Measurements from ENCODE around the gene MOSMO.

DNA sequence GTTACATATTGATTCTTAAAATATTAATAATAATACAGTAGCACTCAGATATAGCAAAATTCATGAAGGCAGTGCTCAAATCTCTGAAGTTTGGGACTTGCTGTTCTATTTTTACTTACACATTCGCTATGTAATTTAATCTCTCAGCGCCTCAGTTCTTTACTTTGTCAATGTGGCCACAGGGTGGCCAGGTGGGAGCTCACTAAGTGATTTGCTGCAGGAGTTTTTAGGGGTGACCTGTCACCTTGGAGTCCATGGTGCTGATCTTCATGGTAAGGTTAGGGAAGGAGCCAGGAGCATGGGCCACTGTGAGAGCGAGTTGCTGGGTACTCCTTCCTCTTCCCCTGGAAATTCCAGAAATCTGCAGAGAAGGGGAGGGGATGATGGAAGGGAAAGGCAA, 112.5 kb downstream of the MOSMO start:
- TF ChIP-seq RFX5 (IDR thresholded peaks at IDR 0.05; ENCODE audit: low read length) (no peak), YY1 (IDR thresholded peaks at IDR 0.05; ENCODE audit: low read depth) (no peak), TAF1 (IDR thresholded peaks at IDR 0.05; ENCODE audit: borderline replicate concordance, low read depth, low read length) (no peak), SMC3 (IDR thresholded peaks at IDR 0.05; ENCODE audit: low read depth, low read length) (no peak), RXRA (IDR thresholded peaks at IDR 0.05; ENCODE audit: borderline replicate concordance, low read depth) (no peak)
- TF ChIP-seq, protein P1, sequence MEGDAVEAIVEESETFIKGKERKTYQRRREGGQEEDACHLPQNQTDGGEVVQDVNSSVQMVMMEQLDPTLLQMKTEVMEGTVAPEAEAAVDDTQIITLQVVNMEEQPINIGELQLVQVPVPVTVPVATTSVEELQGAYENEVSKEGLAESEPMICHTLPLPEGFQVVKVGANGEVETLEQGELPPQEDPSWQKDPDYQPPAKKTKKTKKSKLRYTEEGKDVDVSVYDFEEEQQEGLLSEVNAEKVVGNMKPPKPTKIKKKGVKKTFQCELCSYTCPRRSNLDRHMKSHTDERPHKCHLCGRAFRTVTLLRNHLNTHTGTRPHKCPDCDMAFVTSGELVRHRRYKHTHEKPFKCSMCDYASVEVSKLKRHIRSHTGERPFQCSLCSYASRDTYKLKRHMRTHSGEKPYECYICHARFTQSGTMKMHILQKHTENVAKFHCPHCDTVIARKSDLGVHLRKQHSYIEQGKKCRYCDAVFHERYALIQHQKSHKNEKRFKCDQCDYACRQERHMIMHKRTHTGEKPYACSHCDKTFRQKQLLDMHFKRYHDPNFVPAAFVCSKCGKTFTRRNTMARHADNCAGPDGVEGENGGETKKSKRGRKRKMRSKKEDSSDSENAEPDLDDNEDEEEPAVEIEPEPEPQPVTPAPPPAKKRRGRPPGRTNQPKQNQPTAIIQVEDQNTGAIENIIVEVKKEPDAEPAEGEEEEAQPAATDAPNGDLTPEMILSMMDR (IDR thresholded peaks at IDR 0.05) = no peak
